Thyroid gland (tissue), 4 donors: ENCODE results near the gene PCDHGA11. TPM values are rescaled to one million over a fixed set of nuclear protein-coding genes. Genes with fewer than 3 reads are reported as not detected.

Experiments used
- DNase-seq, 2 donors: peaks; one replicate each; pipeline ENCODE4 v3.0.0-alpha.2; 2019
- H3K27ac ChIP-seq, 3 donors: fragments of 200-600 bp; sonication (generic); 1 replicate in 2 of 3; 2 replicates in 1 of 3; pipeline ENCODE4 v1.5.1; 2016 to 2019; ENCODE audit warnings: mild to moderate bottlenecking in 1 of 3, moderate library complexity in 1 of 3
- H3K27me3 ChIP-seq: fragments of 200-600 bp; sonication (generic); one replicate; pipeline ENCODE4 v1.5.1; 2019
- H3K36me3 ChIP-seq, 2 donors: fragments of 200-600 bp; sonication (generic); one replicate each; pipeline ENCODE4 v1.5.1; 2016 to 2019
- H3K4me1 ChIP-seq, 2 donors: fragments of 200-600 bp; sonication (generic); one replicate each; pipeline ENCODE4 v1.5.1; 2017 to 2019
- H3K4me3 ChIP-seq, 3 donors: fragments of 200-600 bp; sonication (generic); replicated peaks in 1 of 3; 1 replicate in 2 of 3; 2 replicates in 1 of 3; pipeline ENCODE4 v1.5.1; 2016; ENCODE audit warnings: mild to moderate bottlenecking in 1 of 3
- H3K9me3 ChIP-seq: fragments of 200-600 bp; sonication (generic); one replicate; pipeline ENCODE4 v1.5.1; 2017
- CTCF ChIP-seq, 6 experiments: fragments of 200-600 bp in 3 of 6; fragments of 450-650 bp in 3 of 6; sonication (generic) in 3 of 6; IDR thresholded peaks; one replicate each; pipeline ENCODE4 v1.5.1; 2016 to 2019; ENCODE audit warnings: antibody characterized with exemption in 6 of 6, mild to moderate bottlenecking in 2 of 6, inconsistent platforms in 1 of 6, moderate library complexity in 1 of 6
- POLR2A ChIP-seq, 2 donors: fragments of 450-650 bp; IDR thresholded peaks; one replicate each; pipeline ENCODE4 v1.6.1; 2017; ENCODE audit warnings: antibody characterized with exemption in 2 of 2, mild to moderate bottlenecking in 2 of 2, moderate library complexity in 1 of 2
- WGBS, 2 donors: methylation state at CpG; one replicate each; pipeline ENCODE4 v1.1.5; 2017; 5-methylcytosine and 5-hydroxymethylcytosine counted together
- intact Hi-C: fragments of 100-400 bp; cut with DNase I; formaldehyde crosslinking; loops from one replicate; pipeline ENCODE4 v1.15.1; 2023
- total RNA-seq, 4 donors: library from RNA; depleted of rRNA; stranded (reverse); fragments of >200 nt; gene quantifications; one replicate each; pipeline ENCODE4 v1.2.3, GENCODE V29; 2016

PCDHGA11 gene
- total RNA-seq, 4 donors from 2014 or later = 8.0 to 9.5 (median 8.2) TPM

GRCh38 chr5:141439411-141440141 is 18.7 kb downstream of the PCDHGA11 start:
- TF ChIP-seq POLR2A (IDR thresholded peaks at IDR 0.05) = no peak
- no peak for TF ChIP-seq CTCF (IDR thresholded peaks at IDR 0.05)
- intact Hi-C loops = no loop called here
- Histone ChIP-seq H3K36me3 (no peaks in the 10 kb centered on the region), H3K9me3 (no peaks in the 10 kb centered on the region), H3K27ac (no peak overlapping the region), H3K4me1 (no peaks in the 10 kb centered on the region), H3K27me3 (no peaks in the 10 kb centered on the region), H3K4me3 (no peak overlapping the region)
- WGBS, 2 donors = 75 to 77% methylated on average over 10 of the region's 10 CpGs
- DNase-seq = no peak

DNA sequence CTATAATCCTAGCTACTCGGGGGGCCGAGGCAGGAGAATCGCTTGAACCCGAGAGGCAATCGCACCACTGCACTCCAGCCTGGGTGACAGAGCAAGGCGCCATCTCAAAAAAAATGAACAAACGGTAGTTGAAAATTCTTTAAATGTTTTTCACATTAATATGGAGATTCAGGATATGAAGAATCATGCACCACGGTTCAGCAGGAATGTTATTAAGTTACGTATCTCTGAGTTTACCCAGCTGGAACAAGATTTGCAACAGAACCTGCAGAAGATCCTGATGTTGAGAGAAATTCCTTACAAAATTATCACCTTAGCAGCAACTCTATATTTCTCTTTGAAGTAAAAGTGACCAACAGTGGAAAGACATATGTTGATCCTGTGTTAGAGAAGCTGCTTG is 19.5 kb downstream of the PCDHGA11 start:
- Histone ChIP-seq H3K4me3 (no peak overlapping the region), H3K36me3 (no peaks in the 10 kb centered on the region), H3K27me3 (no peaks in the 10 kb centered on the region), H3K27ac (no peak overlapping the region), H3K9me3 (no peaks in the 10 kb centered on the region), H3K4me1 (no peaks in the 10 kb centered on the region)
- intact Hi-C loops = no loop called here
- TF ChIP-seq CTCF (IDR thresholded peaks at IDR 0.05) = no peak
- TF ChIP-seq POLR2A (IDR thresholded peaks at IDR 0.05) = no peak
- no peak for DNase-seq
- 95 to 96% methylated on average over 9 of the region's 9 CpGs for whole genome bisulfite sequencing, 2 donors

- Histone ChIP-seq H3K36me3 (no peaks in the 10 kb centered on the region), H3K9me3 (no peaks in the 10 kb centered on the region), H3K4me1 (no peaks in the 10 kb centered on the region), H3K27me3 (no peaks in the 10 kb centered on the region), H3K4me3 (no peak overlapping the region), H3K27ac (no peak overlapping the region)
- WGBS, 2 donors = 45 to 68% methylated on average over 40 to 45 of the region's 50 CpGs
- intact Hi-C loops = no loop called here
- no peak for TF ChIP-seq CTCF (IDR thresholded peaks at IDR 0.05)
- no peak for TF ChIP-seq POLR2A (IDR thresholded peaks at IDR 0.05)
- DNase-seq = no peak
Measured at GRCh38 chr5:141441571-141442170, 20.8 kb downstream of the PCDHGA11 start.

DNA sequence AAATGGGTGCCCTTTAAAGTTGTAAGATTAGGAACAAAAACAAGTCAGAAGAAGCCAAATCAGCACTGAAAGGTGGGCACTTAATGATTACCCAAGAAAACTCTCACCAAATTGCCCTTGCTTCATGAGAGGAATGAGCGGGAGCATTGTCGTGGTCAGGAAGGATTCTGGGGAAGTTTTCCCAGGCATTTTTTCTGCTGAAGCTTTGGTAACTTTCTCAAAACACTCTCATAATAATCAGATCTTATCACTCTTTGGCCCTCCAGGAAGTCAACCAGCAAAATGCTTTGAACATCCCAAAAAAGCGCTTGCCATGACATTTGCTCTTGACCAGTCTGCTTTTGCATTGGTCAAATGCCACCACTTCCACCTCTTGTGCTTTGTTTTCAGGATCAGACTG is 44.5 kb downstream of the PCDHGA11 start:
- H3K9me3 ChIP-seq = no peaks in the 10 kb centered on the region
- intact Hi-C loops = no loop called here
- H3K36me3 ChIP-seq = no peaks in the 10 kb centered on the region
- H3K4me1 ChIP-seq = no peaks in the 10 kb centered on the region
- no peak for DNase-seq
- no peaks in the 10 kb centered on the region for H3K27me3 ChIP-seq
- TF ChIP-seq POLR2A (IDR thresholded peaks at IDR 0.05) = no peak
- TF ChIP-seq CTCF (IDR thresholded peaks at IDR 0.05) = no peak
- WGBS, 2 donors = 96 to 100% methylated on average over 3 of the region's 3 CpGs
- no peak overlapping the region for H3K4me3 ChIP-seq
- no peak overlapping the region for H3K27ac ChIP-seq

Other genes starting within 250 kb of the PCDHGA11 start
- 1 to 10 TPM in 3 of 4 donors, under 1 TPM in 1; 0.67 to 2.8 (median 2.1) TPM for gene PCDHB7, start 248.4 kb upstream of the PCDHGA11 start, total RNA-seq
- 1 to 10 TPM in 3 of 4 donors, under 1 TPM in 1; 0.67 to 2.6 (median 1.8) TPM for gene PCDHB8, start 243.3 kb upstream of the PCDHGA11 start, total RNA-seq
- 1 to 10 TPM; 3.5 to 4.8 (median 4.1) TPM for gene PCDHB16, start 238.7 kb upstream of the PCDHGA11 start, total RNA-seq
- gene PCDHB9, start 233.9 kb upstream of the PCDHGA11 start, total RNA-seq = 1 to 10 TPM; 2.0 to 3.9 (median 3.0) TPM
- 1 to 10 TPM; 1.6 to 3.1 (median 2.4) TPM for gene PCDHB10, start 228.7 kb upstream of the PCDHGA11 start, total RNA-seq
- gene PCDHB11, start 221.4 kb upstream of the PCDHGA11 start, total RNA-seq = 1 to 10 TPM; 2.0 to 3.4 (median 2.5) TPM
- 1 to 10 TPM; 1.1 to 3.6 (median 2.4) TPM for gene PCDHB12, start 212.3 kb upstream of the PCDHGA11 start, total RNA-seq
- 1 to 10 TPM; 4.0 to 7.2 (median 5.2) TPM for gene PCDHB13, start 207.1 kb upstream of the PCDHGA11 start, total RNA-seq
- 1 to 10 TPM; 3.5 to 6.5 (median 4.0) TPM for gene PCDHB14, start 197.7 kb upstream of the PCDHGA11 start, total RNA-seq
- gene PCDHB15, start 175.7 kb upstream of the PCDHGA11 start, total RNA-seq = 1 to 10 TPM; 3.8 to 6.8 (median 5.5) TPM
- gene SLC25A2, start 117.0 kb upstream of the PCDHGA11 start, total RNA-seq = 1 to 10 TPM in 2 of 4 donors, not detected in 2; 1.6 to 4.5 TPM
- gene TAF7, start 100.3 kb upstream of the PCDHGA11 start, total RNA-seq = 10 to 100 TPM; 48.0 to 72.6 (median 60.9) TPM
- 1 to 10 TPM in 2 of 4 donors, under 1 TPM in 2; 0.40 to 1.3 (median 0.87) TPM for gene PCDHGA1, start 90.5 kb upstream of the PCDHGA11 start, total RNA-seq
- gene PCDHGA2, start 82.3 kb upstream of the PCDHGA11 start, total RNA-seq = 1 to 10 TPM; 4.3 to 6.4 (median 5.6) TPM
- gene PCDHGA3, start 77.2 kb upstream of the PCDHGA11 start, total RNA-seq = 1 to 10 TPM; 3.0 to 4.7 (median 4.1) TPM
- gene PCDHGB1, start 71.0 kb upstream of the PCDHGA11 start, total RNA-seq = 1 to 10 TPM; 3.9 to 7.5 (median 6.0) TPM
- gene PCDHGA4, start 66.0 kb upstream of the PCDHGA11 start, total RNA-seq = 1 to 10 TPM; 3.5 to 7.7 (median 4.4) TPM
- 1 to 10 TPM; 4.4 to 7.6 (median 6.6) TPM for gene PCDHGB2, start 61.1 kb upstream of the PCDHGA11 start, total RNA-seq
- gene PCDHGA5, start 56.9 kb upstream of the PCDHGA11 start, total RNA-seq = 1 to 10 TPM; 3.5 to 5.3 (median 4.2) TPM
- 1 to 10 TPM; 5.1 to 9.2 (median 5.8) TPM for gene PCDHGB3, start 50.8 kb upstream of the PCDHGA11 start, total RNA-seq
- 1 to 10 TPM; 5.6 to 7.3 (median 5.8) TPM for gene PCDHGA6, start 47.2 kb upstream of the PCDHGA11 start, total RNA-seq
- 1 to 10 TPM; 5.1 to 9.8 (median 7.8) TPM for gene PCDHGA7, start 38.3 kb upstream of the PCDHGA11 start, total RNA-seq
- gene PCDHGB4, start 33.4 kb upstream of the PCDHGA11 start, total RNA-seq = 10 to 100 TPM; 10.4 to 12.5 (median 10.4) TPM
- gene PCDHGA8, start 28.4 kb upstream of the PCDHGA11 start, total RNA-seq = 1 to 10 TPM; 2.9 to 5.8 (median 4.7) TPM
- gene PCDHGB5, start 23.1 kb upstream of the PCDHGA11 start, total RNA-seq = 10 to 100 TPM; 17.2 to 22.6 (median 20.2) TPM
- 10 to 100 TPM in 3 of 4 donors, 1 to 10 TPM in 1; 9.7 to 12.1 (median 11.0) TPM for gene PCDHGA9, start 18.3 kb upstream of the PCDHGA11 start, total RNA-seq
- 10 to 100 TPM in 3 of 4 donors, 1 to 10 TPM in 1; 9.5 to 11.4 (median 10.9) TPM for gene PCDHGB6, start 13.0 kb upstream of the PCDHGA11 start, total RNA-seq
- 10 to 100 TPM in 1 of 4 donors, 1 to 10 TPM in 3; 8.7 to 17.1 (median 9.3) TPM for gene PCDHGA10, start 8.1 kb upstream of the PCDHGA11 start, total RNA-seq
- 10 to 100 TPM in 3 of 4 donors, 1 to 10 TPM in 1; 9.5 to 19.7 (median 11.3) TPM for gene PCDHGB7, start 3.4 kb upstream of the PCDHGA11 start, total RNA-seq
- 10 to 100 TPM in 2 of 4 donors, 1 to 10 TPM in 2; 9.4 to 13.5 (median 10.7) TPM for gene PCDHGA12, start 9.5 kb downstream of the PCDHGA11 start, total RNA-seq
- 10 to 100 TPM; 24.7 to 31.5 (median 27.6) TPM for gene PCDHGC3, start 54.9 kb downstream of the PCDHGA11 start, total RNA-seq
- gene PCDHGC4, start 64.0 kb downstream of the PCDHGA11 start, total RNA-seq = 10 to 100 TPM in 1 of 4 donors, 1 to 10 TPM in 3; 2.5 to 10.7 (median 4.8) TPM
- gene PCDHGC5, start 68.0 kb downstream of the PCDHGA11 start, total RNA-seq = 1 to 10 TPM; 1.8 to 3.4 (median 2.1) TPM
- 100 to 1,000 TPM in 1 of 4 donors, 10 to 100 TPM in 3; 82.1 to 103 (median 89.7) TPM for gene DIAPH1, start 197.9 kb downstream of the PCDHGA11 start, total RNA-seq
- 10 to 100 TPM; 44.2 to 62.7 (median 54.6) TPM for gene HDAC3, start 215.8 kb downstream of the PCDHGA11 start, total RNA-seq
- gene RELL2, start 215.9 kb downstream of the PCDHGA11 start, total RNA-seq = 1 to 10 TPM; 2.4 to 5.7 (median 4.6) TPM
- gene FCHSD1, start 230.4 kb downstream of the PCDHGA11 start, total RNA-seq = 10 to 100 TPM; 15.2 to 28.3 (median 22.7) TPM